Measurements from ENCODE around the gene MED10.

DNA sequence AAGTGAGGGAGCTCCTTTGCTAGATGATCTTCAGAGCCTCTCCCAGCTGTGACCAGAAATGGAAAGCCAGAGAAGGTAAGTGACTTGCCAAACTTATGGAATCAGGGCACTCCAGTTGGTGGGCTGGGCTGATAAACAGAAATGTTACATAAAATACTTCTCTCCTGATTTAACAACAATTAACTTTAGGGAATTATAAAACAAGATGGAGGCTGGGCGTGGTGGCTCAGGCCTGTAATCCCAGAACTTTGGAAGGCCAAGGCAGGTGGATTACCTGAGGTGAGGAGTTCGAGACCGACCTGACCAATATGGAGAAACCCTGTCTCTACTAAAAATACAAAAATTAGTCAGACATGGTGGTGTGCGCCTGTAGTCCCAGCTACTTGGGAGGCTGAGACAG is 899 bp upstream of the MED10 start:
- no peak for TF ChIP-seq POLR2AphosphoS5 (IDR thresholded peaks at IDR 0.05; ENCODE audit: borderline replicate concordance, low read depth, low read length)
- TF ChIP-seq EZH2 (IDR thresholded peaks at IDR 0.05) = no peak

Measured in SK-N-MC (cell line).